Osteocyte (in vitro differentiated cells): ENCODE results near the gene D2HGDH. TPM values are rescaled to one million over a fixed set of nuclear protein-coding genes. Genes with fewer than 3 reads are reported as not detected.
"Not testable (repeated sequence)": the region's sequence is repeated elsewhere in the genome, so short reads cannot be mapped to it uniquely, and the experiment has no call there.

ENCODE experiments used
- DNase-seq: peaks from one replicate; pipeline ENCODE4 v3.0.0; 2021; ENCODE audit warnings: mixed read lengths; ENCODE audit not compliant: unreplicated experiment; ENCODE audit errors: extremely low spot score
- H3K27ac Mint-ChIP-seq: one replicate; pipeline ENCODE4 v1.8.0; 2021; ENCODE audit warnings: mild to moderate bottlenecking, mixed read lengths; ENCODE audit not compliant: unreplicated experiment
- H3K27me3 Mint-ChIP-seq: one replicate; pipeline ENCODE4 v1.8.0; 2021; ENCODE audit warnings: mixed read lengths; ENCODE audit not compliant: unreplicated experiment
- H3K36me3 Mint-ChIP-seq: one replicate; pipeline ENCODE4 v1.8.0; 2021; ENCODE audit warnings: mixed read lengths; ENCODE audit not compliant: unreplicated experiment
- H3K4me1 Mint-ChIP-seq: one replicate; pipeline ENCODE4 v1.8.0; 2021; ENCODE audit warnings: mixed read lengths; ENCODE audit not compliant: unreplicated experiment
- H3K4me3 Mint-ChIP-seq: one replicate; pipeline ENCODE4 v1.8.0; 2021; ENCODE audit warnings: mild to moderate bottlenecking, moderate library complexity, mixed read lengths; ENCODE audit not compliant: unreplicated experiment
- H3K9me3 Mint-ChIP-seq: one replicate; pipeline ENCODE4 v1.8.0; 2021; ENCODE audit warnings: mixed read lengths; ENCODE audit not compliant: unreplicated experiment
- total RNA-seq: library from RNA; stranded (reverse); gene quantifications from 2 replicates; pipeline ENCODE4 v1.2.1, GENCODE V29; 2021
- TF ChIP-seq, protein P1 (sequence below): fragments of 200-600 bp; sonication (generic); IDR thresholded peaks from 2 replicates; pipeline ENCODE4 v1.5.0; 2021; ENCODE audit warnings: antibody characterized with exemption, mild to moderate bottlenecking, moderate library complexity

Gene D2HGDH
- total RNA-seq, 1 donor from 2014 or later = 32.5 TPM

DNA sequence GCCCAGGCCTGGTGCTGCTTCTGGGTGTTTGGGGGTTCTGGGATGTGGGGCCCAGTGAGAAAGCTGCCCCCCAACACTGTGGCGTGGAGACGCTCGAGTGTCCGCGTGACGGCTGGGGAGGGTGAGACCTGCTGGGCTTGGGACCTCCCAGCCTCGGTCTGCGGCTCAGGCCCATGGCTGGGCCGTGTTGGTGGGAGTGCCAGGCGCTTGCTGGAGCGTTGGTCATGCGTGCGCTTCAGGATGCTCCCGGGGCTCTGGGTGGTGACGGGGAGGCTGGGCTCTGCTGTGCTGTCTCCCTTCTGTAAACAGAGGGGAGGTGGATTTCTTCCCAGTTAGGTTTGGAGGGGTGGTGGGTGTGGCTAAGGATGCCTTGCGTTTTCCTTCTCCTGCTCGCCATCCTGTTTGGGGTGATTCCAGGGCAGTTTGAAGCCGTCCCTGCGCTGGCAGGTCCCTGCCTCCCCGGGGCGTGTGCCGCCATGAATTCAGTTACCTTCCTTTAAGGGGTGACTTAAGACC lies 42.8 kb downstream of the D2HGDH start:
- Mint-ChIP-seq H3K27ac (no peak overlapping the region), H3K4me3 (no peak overlapping the region), H3K4me1 (peaks cover 2% of the 10 kb centered on the region), H3K36me3 (no peaks in the 10 kb centered on the region), H3K27me3 (no peaks in the 10 kb centered on the region), H3K9me3 (peaks cover 6% of the 10 kb centered on the region)
- TF ChIP-seq, protein P1, sequence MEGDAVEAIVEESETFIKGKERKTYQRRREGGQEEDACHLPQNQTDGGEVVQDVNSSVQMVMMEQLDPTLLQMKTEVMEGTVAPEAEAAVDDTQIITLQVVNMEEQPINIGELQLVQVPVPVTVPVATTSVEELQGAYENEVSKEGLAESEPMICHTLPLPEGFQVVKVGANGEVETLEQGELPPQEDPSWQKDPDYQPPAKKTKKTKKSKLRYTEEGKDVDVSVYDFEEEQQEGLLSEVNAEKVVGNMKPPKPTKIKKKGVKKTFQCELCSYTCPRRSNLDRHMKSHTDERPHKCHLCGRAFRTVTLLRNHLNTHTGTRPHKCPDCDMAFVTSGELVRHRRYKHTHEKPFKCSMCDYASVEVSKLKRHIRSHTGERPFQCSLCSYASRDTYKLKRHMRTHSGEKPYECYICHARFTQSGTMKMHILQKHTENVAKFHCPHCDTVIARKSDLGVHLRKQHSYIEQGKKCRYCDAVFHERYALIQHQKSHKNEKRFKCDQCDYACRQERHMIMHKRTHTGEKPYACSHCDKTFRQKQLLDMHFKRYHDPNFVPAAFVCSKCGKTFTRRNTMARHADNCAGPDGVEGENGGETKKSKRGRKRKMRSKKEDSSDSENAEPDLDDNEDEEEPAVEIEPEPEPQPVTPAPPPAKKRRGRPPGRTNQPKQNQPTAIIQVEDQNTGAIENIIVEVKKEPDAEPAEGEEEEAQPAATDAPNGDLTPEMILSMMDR = no peak
- DNase-seq = peak; percentile 82

- no peaks in the 10 kb centered on the region for H3K36me3 Mint-ChIP-seq
Observed at GRCh38 chr2:241777686-241778627, 43.5 kb downstream of the D2HGDH start.

DNA sequence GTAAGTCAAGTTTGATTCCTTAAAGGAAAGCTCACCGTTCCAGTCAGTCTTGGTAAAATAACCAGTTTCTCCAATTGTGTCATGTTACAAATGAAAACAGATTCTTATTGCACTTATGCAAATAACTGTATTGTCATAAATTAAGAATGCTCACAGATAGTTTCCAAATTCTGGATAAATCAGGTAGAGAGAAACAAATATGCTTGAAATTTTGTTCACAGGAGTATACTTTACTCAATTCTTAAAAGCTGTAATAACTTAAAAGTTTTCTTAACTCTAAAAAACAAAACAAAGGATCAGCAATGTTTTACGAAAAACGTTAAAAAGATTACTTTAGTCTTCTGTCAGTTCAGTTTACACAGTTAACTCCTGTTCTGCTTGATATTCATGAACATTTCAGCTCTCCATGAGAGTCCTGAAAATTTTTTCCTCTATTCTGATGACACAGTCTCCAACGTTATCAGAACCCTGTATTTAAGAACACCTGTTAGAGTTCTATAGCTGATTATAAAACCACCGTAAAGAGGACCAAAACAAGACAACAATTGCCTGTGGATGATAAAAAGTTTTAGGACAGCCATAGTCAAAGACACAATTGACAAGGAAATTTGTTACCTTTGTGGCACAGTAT lies 46.6 kb downstream of the D2HGDH start:
- Mint-ChIP-seq H3K4me3 (no peak overlapping the region), H3K36me3 (no peaks in the 10 kb centered on the region), H3K9me3 (peaks cover 6% of the 10 kb centered on the region), H3K27me3 (peaks cover 4% of the 10 kb centered on the region), H3K4me1 (no peaks in the 10 kb centered on the region), H3K27ac (no peak overlapping the region)
- DNase-seq = no peak
- TF ChIP-seq, protein P1 = no peak

More at GRCh38 chr2:241777686-241778627, 43.5 kb downstream of the D2HGDH start:
- peak; percentile 81 for DNase-seq
- peaks cover 2% of the 10 kb centered on the region for H3K4me1 Mint-ChIP-seq
- H3K27ac Mint-ChIP-seq = no peak overlapping the region
- TF ChIP-seq, protein P1 = no peak
- H3K9me3 Mint-ChIP-seq = peaks cover 6% of the 10 kb centered on the region
- H3K27me3 Mint-ChIP-seq = no peaks in the 10 kb centered on the region
- no peak overlapping the region for H3K4me3 Mint-ChIP-seq

DNA sequence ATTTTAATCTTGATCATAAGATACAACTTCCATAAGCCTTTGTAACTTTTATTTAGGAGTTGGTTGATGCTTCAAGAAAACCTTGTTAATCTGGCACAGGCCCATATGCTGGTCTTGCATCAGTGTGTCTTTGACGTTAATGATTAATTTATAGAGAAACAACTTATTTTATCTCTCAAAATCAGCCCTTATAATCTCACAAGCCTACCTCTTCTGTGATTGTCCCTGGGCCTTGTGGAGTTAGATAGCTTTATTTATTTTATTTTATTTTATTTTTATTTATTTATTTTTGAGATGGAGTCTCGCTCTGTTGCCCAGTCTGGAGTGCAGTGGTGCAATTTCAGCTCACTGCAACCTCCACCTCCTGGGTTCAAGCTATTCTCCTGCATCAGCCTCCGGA lies 47.6 kb downstream of the D2HGDH start:
- H3K9me3 Mint-ChIP-seq, H3K4me3 Mint-ChIP-seq, DNase-seq, H3K4me1 Mint-ChIP-seq, H3K27ac Mint-ChIP-seq, H3K36me3 Mint-ChIP-seq: not testable (repeated sequence)
- H3K27me3 Mint-ChIP-seq = peaks cover 11% of the 10 kb centered on the region

DNA sequence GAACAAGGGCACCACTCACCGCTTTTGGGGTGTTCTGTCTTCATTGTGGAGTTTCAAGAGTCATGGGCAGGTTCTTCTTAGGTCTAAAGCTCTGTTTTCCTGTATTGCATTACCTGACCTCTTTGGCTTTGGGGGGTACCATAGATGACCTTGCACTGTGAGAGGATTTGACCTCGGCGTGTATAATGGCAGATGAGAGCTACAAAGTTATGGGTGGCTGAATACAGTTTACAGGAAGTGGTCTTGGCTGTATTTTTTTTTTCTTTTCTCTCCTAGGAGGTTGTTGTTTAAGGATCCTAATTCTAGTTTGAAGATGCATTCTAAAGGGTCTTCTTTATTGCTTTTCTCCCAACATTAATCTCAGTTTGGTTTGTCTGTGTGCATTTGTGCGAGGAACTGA lies 53.7 kb downstream of the D2HGDH start:
- Mint-ChIP-seq H3K4me1 (no peaks in the 10 kb centered on the region), H3K4me3 (no peak overlapping the region), H3K9me3 (peaks cover 10% of the 10 kb centered on the region), H3K27me3 (peaks cover 40% of the 10 kb centered on the region), H3K36me3 (no peaks in the 10 kb centered on the region), H3K27ac (no peak overlapping the region)
- no peak for DNase-seq
- TF ChIP-seq, protein P1 = no peak
